ENCODE data around the gene RPS14. TPM values are rescaled to one million over a fixed set of nuclear protein-coding genes. Genes with fewer than 3 reads are reported as not detected.

The RPS14 gene
- total RNA-seq, 1 donor from 2014 or later = 1,847 TPM

DNA sequence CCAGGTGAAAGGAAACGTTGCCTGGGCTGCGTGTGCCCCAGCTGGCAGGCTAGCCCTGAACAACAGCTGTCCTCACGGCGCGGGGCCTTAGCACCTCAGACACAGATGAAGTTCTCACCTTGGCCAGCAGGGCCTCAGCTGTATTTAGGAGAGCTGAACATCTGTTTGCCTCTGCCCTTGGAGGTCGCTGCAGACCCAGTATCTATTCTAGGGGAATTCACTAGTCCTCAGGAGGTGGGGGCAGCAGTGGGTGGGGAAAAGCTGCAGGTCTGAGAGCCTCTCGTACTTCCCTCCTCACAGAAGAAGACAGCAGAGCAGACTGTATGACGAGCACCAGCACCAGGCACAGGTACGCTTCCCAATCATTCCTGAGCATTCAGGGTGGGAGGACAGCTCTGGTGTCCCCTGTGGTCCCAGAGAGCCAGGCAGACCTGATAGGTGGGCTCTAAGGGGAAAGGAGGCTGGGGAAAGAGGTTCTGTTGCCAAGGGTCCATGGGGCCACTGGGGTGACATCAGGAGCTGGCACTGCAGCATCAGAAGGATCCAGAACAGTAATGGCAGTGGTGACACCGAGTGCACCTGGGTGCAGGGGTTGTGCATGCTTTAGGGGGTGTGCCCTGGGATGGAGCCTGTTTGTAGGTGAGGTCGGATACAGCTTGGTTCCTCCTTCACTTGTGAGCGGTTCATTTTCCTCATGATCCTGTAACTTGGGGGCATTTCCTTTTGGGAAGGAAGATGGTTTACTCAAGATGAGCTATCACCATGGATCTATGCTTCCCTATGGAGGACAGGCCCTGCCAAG, 50.6 kb downstream of the RPS14 start:
- peak; percentile 53 for ATAC-seq

DNA sequence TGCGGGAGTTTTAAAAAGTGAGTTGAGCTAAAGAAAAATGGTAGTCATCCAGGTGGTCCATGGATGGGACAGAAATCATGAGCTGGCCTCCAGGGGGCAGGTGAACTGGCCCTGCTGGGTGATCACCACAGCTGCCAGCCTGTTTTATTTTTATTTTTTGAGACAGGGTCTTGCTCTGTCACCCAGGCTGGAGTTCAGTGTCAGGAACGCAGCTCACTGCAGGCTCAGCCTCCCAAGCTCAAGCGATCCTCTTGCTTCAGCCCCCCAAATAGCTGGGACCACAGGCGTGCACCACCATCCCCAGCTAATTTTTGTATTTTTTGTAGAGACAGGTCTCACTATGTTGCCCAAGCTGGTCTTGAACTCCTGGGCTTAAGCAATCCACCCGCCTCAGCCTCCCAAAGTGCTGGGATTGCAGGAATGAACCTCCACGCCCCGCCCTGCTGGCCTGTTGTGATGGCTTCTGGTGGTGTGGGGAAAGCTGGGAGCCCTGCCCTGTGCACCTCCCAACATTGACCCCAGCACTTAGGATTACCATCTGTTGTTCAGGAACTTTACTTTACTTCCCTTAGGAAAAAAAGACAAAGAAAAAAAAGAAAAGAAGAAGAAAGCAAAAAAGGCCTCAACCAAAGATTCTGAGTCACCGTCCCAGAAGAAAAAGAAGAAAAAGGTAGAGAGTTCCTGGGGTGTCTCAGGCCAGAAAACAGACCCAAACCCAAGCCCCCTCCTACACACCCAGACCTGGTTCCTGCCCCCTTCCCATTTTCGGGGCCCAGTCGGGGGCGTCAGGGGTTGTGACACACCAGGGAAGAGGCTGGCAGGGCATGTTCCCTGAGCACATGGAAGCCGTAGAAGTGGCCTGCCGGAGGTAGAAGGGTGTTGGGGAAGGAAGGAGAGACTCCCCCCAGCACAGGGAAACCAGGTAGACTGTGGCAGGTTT, 51.5 kb downstream of the RPS14 start:
- ATAC-seq = peak; percentile 5

DNA sequence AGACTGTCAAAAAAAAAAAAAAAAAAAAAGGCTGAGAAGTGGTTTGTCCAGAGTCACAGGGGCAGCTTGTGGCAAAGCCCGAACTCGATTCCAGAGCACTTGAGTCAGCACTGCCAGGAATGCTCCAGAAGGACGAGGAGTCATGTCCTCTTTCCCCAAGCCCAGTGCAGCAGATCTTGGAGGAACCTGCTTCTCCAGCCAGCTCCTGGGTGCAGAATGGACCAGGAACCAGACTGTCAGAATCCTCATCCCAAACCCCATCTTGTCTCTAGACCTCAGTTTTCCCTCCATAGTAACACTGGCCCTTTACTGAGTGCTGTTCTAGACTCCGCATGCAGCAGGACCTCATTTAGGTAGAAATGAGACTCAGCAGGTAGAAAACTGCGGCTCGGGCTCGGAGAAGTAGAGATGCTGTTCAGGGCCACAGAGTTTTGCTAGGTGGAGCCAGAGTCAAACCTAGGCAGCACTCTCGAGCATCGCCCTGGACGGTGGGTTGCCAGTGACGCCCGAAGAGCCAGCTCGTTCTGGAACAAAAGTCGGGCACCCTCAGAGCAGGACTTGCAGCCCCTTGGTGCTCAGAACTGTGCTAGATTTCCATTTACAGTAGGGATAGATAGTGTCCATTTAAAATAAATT, 52.3 kb downstream of the RPS14 start:
- ATAC-seq = no peak

DNA sequence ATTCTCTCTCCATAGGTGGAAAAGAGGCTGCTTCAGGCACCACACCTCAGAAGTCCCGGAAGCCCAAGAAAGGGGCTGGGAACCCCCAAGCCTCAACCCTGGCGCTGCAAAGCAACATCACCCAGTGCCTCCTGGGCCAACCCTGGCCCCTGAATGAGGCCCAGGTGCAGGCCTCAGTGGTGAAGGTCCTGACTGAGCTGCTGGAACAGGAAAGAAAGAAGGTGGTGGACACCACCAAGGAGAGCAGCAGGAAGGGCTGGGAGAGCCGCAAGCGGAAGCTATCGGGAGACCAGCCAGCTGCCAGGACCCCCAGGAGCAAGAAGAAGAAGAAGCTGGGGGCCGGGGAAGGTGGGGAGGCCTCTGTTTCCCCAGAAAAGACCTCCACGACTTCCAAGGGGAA, 53.3 kb downstream of the RPS14 start:
- ATAC-seq = no peak

DNA sequence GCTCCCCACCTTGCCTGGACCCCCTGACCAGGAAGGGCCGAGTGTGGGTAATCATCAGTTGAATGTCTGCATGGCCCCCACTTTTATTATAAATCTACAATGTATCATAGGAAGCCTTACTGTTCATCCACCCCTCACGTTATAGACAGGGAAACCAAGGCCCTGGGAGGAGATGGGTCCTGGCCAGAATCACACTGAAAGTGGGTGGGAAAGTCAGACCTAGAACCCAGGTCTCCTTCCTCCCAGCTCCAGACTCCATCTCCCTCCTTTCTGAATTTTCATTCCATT, 53.9 kb downstream of the RPS14 start:
- ATAC-seq = no peak

DNA sequence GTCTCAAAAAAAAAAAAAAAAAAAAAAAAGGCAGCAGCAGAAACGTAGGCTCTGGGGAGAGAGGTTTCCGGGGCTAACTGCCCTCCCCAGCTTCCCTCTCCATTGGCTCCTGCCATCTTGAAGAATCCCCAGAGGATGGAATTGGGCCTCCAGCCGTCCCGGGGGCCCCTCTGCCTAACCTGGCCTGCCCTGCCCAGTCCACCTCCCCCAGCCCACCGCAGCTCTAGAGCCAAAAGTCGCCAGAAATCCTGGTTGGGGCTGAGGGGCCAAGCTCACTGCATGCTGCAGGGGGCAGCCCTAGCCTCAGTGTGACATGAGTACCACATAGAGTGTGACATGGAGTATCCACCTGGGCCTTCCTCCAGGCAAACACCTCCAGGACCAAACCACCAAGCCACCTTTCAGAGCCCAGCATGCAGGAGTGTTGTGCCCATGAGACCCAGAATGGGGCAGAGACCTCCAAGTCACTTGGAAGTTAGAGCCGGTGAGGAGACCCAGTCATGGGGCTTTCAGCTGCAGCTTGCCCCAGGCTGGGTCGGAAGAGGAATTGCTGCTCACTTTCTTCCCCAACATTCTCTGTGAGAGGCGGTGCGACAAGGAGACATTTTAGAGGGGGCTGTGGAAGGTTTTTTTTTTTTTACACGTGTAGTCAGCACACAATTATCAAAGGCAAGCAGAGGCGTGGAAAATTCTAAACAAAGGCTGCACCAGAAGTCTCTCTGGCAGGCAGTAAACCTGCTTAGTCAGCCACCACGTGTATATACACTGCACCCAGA, 54.4 kb downstream of the RPS14 start:
- peak; percentile 4 for ATAC-seq

DNA sequence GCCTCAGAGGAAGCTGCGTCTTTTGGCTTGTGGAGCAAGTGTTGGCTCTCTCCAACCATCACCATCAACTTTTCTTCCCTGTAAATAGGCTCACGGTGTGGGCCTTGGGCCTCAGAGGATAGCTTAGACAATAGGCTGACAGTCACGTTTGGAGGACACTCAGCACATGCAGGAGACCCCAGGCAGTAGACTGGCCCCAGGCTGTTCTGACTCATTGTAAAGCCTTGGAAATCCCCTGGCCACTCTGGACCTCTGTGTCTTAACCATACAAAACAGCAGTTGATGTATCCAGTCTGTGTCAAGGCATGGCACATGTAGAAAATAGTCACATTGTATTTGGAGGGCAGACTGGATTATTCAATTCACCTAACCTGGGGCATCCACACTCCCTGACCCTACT, 55.4 kb downstream of the RPS14 start:
- ATAC-seq = no peak

DNA sequence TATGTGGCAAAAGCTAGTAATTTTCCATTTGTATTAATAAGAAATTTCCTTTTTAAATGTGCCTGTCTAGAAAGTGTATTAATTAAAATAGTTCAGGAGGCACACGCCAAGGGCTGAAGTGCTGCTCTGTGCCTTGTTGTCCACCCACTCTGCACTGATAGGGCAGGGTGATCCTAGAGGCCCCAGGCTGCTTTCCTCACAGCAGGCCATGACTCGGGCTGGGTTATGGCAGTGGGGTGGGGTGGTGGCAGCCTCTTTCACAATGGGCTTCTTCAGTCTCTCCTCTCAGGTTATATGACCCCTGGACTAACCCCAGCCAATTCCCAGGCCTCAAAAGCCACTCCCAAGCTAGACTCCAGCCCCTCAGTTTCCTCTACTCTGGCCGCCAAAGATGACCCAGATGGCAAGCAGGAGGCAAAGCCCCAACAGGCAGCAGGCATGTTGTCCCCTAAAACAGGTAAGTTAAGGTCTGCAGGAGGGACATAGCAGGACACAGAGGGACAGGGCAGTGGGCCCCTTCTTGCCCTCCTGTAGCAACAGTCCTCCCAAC, 56.4 kb downstream of the RPS14 start:
- ATAC-seq = no peak

DNA sequence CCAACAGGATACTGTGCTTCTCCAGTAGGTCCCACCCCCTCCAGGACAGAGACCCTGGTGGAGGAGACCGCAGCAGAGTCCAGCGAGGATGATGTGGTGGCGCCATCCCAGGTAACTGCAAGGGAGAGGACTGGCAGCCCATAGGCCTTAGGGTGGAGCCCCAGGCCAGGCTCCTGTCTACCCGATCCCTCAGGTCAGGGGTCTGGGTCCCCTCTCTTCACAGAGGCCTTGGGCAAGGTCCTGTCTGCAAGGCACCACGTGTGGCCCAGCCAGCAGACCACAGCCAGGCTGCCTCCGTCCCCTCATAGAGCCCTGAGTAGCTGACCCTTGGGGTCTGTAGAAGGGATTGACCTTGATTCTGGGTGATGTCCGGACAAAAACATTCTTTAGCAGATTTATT, 56.9 kb downstream of the RPS14 start:
- no peak for ATAC-seq

Other genes starting within 250 kb of the RPS14 start
- 0.28 TPM for gene CAMK2A, start 160.0 kb downstream of the RPS14 start, total RNA-seq
- 1.7 TPM for gene ARSI, start 146.8 kb downstream of the RPS14 start, total RNA-seq
- gene TCOF1, start 92.0 kb downstream of the RPS14 start, total RNA-seq = 24.8 TPM
- 125 TPM for gene CD74, start 36.8 kb downstream of the RPS14 start, total RNA-seq
- 112 TPM for gene NDST1, start 58.4 kb upstream of the RPS14 start, total RNA-seq
- gene SYNPO, start 190.9 kb upstream of the RPS14 start, total RNA-seq = 7.8 TPM
- gene MYOZ3, start 211.5 kb upstream of the RPS14 start, total RNA-seq = not detected

Measured in esophagus mucosa (tissue), 1 donor.